HG02610 (cell line): ENCODE results near the gene LEF1.

Source experiments
- ATAC-seq: cut with Tn5 transposase; IDR thresholded peaks from one replicate; pipeline ENCODE4 v1.9.1; 2021; ENCODE audit warnings: mild to moderate bottlenecking, moderate library complexity; ENCODE audit not compliant: unreplicated experiment

LEF1 gene

DNA sequence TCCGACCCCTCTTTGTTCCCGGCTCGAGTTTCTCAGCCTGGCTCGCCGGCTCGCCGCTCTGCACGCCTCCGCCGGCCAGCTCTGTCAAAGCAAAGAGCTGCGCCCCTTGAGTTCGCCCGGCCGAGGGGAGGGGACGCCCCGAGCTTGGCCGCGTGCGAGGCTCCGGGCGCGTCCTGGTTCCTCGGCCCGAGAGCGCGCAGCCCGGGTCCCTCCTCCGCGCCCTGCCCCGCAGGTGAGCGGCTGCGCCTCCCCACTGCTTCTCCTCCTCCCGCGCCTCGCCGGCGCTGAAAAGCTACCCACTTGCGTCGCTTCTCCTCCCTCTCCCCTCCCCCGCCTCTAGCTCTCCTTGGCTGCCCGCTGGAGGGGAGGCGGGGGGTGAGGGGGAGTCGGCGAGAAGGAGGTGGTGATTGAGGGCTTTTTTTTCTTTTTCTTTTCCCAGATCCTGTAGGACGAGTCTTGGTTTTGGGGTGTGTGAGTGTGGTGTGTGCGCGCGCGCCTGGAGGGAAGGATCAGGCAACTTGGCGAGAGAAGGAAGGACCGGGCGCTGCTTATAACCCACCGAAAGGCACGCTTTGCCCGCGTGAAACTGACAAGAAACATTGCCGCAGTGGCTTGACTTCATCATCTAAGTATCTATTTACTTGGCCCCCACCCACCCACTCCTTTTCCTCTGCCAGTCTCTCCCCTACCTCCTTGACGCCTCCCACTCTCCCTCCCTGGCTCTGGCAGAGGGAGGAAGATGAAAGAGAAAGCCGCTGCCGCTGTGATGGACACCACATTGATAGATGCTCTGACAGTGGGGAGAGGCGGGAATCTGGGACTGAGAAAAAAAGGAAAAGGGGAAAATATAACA, at the start of gene LEF1:
Gene LEF1 (minus strand): TSS at position 262 of the 853 bp plus-strand sequence. CDS start 1,165 bp downstream, outside the sequence.
- ATAC-seq, result peak; percentile 30

DNA sequence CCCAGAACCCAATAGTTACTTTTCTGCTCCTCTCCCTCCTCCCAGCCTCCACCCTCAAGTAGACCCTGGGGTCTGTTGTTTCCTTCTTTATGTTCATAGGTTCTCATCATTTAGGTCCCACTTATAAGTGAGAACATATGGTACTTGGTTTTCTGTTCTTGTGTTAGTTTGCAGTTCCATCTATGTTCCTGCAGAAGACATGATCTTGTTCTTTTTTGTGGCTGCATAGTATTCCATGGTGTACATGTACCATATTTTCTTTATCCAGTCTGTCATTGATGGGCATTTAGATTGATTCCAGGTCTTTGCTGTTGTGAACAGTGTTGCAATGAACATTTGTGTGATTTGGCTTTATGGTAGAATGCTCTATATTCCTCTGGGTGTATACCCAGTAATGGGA, 47.8 kb upstream of the LEF1 start:
- ATAC-seq, result no peak

DNA sequence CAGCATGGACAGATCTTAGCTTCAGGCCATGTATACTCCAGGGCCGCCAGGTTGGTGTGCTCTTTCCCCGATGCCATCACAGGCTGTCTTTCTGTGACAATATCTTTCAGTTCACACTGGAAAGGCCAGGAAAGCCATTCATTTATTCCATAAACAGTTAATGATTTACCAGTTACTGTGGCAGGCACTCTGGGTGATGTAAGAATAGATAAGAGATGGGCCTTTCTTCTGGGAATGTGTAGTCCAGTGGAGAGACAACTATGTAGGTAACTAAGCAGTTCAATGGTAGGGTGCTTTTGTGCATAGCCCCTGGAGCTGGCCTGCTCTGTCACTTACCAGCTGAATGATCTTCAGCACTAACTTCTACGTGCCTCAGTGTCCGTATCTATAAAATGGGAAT, 46.3 kb upstream of the LEF1 start:
- no peak for ATAC-seq

DNA sequence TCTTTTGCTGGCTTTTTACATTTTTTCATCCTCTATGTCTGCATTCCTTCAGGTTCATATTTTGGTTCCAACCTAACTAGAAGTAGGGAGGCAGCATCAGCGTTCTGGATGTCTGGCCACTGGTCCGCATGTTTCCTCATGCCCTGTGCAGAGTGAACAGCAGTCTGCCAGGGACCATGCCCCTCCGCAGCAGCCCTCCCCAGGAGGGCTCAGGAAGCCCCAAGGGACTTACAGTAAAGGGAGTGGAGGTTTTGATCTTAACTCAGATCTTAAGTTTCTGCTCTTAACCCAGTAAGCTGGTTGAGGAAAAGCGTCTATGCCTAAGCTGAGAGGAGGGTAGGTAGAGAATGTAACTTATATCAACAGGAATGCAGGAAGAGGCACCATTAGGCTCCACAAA, 45.0 kb upstream of the LEF1 start:
- ATAC-seq, result no peak

DNA sequence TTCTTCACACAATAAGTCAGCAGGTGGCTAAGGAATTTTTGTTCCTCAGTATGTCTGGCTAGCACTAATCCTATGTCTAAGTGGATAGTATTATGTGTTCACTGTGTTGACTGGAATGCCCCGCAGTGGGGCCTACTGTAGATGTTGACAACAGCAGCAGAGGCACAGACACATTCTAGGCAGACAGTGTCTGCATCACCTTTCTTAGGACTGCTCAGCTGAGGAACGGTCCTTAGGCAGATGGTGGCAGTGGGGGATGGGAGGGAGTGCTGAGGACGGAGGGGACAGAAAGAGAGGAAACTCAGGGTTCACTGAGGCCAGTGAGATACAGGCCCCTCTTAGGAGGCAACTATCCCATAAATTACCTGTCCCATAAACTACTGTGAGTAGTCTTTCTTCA, 44.6 kb upstream of the LEF1 start:
- no peak for ATAC-seq

DNA sequence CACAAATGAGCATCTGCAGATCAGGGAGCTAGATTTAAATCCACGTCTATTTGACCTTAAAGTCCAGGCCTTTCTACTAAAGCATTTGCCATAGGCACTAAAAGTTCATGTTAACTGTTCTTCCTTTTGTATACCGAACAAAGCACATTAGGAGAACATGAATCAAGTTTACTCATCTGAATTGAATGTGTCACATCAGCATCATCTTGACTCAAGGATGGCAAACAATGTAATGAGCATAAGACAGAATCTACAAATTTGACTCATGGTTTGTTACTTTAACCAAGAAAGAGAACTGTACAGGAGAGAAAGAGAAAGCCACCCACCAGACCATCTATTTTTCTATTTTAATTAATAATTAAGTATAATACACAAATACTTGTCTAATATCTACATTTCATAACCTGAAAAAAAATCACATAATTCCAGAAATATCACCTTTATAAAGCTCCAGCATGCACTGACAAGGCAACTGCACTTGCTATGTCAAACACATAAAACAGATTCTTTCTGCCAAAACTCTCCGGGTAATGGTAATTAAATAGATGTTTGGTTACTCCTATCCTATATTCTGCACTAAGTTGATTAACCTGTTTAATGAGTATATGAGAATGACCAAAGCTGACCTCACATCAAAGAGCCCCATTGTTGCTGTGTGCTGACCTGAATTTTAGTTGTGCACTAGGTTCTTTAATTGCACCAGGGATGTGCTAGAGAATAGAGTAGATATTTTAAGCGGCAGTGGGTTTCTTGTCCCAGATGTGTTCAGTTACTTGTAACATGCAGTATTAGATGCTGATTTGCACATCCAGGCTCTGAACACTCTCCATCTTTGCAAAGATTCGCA, 42.5 kb upstream of the LEF1 start:
- no peak for ATAC-seq

DNA sequence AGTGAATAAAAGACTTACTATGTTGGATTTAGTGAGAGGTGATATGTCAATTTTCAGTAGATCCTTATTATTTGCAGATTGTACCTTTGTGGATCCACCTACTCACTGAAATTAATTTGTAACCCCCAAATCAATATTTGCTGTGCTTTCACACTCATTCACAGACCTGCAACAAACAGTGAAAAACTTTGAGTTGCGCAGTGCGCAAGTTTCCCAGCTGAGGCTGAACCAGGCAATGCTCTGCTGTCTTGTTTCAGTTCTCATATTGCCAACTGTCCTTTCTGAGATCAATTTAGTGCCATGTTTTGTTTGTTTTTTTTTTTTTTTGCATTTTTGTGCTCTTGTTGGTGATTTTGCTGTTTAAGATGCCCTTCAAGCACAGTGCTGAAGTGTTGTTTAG, 40.8 kb upstream of the LEF1 start:
- no peak for ATAC-seq

DNA sequence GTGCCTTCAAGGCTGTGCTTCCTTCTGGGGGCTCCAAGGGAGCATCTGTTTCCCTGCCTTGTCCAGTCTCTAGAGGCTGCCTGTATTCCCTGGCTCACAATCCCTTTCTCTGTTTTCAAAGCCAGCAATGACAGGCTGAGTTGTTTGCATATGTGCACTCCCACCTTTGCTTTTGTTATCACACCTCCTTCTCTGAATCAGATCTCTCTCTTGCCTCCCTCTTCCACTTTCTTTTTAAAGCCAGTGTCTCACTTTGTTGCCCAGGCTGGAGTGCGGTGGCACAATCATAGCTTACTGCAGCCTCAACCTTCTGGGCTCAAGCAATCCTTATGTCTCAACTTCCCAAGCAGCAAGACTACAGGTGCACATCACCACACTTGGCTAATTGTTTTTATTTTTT, 37.1 kb upstream of the LEF1 start:
- ATAC-seq, result no peak

DNA sequence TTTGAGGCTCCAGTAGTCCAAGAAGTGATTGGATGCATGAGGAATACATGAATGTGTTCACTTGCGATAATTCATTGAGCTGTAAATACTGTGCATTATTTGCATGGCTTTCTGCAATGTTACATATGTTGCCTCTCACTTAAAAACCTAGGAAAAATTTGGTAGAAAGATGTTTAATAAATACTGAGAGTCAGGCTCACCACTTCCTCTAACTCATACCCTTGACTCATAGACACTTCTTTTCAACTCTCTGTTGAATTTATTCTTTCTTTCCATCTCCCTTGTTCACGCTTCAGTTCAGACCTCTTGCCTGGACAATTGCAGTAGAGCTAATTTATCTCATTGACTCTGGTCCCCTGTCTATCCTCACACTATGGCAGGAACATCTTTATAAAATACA, 35.8 kb upstream of the LEF1 start:
- no peak for ATAC-seq

DNA sequence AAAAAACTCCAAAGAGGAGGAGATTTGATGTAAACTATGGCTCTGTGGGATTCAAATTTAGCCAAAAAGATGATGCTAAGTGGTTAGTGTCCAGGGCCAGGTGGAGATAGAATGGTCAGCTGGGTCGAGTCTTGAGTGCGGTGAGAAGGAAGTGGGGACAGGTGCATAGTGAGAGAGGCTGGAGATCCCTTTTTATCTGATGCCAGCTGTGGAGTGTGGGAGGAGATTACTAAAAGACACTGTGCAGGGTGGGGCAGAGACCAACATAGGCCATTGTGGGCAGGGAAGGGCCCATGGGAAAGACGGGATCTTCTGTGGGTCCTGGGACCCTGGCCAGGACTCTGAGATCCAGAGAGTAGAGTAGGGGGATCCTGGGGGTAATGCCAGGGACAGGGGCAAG, 34.6 kb upstream of the LEF1 start:
- no peak for ATAC-seq

DNA sequence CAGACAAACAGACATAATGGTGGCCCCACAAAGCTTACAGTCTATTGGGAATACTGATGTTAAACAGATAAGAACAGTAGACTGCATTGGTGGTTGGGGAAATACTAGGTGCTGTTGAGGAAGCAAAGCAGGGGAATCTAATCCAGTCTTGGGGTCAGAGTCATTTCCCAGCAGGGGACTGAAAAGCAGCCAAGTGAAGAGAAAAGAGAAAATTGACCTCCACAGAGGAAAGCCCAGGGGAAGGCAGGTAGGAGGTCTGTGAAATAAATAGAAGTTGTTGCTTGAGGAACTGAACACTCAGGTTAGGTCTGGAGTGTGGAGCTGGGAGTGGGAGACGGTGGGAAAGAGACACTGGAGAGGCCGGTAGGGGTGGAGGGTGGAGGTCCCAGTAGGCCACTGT, 33.0 kb upstream of the LEF1 start:
- ATAC-seq, result no peak

DNA sequence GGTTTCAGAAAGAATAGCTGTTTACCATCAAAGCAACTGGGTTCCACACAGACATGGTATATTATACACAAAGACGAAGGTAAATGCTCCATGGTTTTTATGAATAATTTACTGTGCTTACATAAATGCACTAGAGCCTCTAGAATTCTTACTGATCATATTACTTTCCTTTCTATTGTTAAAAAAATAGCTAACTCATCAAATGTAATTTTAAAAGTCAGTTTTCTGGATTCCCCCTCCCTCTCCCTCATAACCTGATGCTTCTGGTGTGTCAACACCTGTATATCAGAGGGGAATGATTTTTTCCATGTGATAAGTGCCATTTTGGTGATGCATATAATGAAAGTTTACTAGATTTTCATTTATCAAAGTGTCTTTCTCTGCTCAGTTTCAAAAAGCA, 31.1 kb upstream of the LEF1 start:
- no peak for ATAC-seq

DNA sequence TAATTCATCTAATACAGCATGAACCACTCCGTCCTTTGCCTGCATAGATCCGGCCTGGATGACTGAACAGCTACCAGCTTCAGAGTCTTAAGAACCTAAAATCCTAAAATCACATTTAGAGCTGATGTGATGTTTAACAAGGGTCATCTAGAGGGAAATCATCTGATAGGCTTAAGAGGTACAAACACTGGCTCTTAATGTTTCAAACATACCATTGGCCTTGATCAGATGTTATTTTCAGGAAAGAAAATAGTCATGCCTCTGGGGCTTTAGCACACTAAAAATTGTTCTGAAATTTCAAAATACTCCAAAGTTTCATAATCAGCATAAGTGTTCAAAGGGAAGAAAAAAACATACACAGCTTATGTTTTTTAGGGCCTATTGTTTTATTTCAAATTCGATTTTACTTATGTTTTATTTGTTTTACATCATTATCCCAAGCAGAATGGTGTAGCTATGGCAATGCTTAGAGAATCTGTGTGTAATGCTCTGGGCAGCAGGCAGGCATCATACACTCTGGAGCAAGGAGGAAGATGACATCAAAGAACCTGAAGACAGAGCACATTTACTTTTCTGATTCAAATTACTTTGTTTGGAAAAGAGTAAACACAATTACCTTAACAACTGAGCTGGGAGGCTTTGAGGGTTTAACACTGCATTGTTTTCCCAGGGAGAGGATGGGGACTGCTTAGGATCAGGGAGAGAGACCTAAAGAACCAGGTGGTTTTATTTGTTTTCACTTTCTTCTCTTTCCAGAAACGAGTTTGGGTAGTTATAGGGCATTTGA, 25.3 kb upstream of the LEF1 start:
- ATAC-seq, result no peak

DNA sequence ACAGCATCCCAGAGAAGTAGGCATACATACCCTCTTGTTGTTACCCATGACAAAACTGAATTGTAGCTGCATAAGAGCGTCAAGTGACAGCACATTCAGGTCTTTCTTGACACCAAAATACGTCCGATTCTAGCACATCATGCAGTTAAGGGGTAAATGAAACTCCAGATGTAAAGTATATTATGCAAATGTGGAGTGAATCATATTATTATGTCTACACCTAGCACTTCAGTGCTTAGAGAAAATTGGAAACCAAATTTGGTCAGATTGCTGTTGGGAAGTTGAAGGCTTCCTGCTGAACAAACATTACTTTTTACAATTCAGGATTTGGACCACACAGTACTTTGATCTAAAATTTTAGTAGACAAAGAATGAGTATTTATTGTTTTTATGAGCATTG, 24.2 kb upstream of the LEF1 start:
- ATAC-seq, result no peak

DNA sequence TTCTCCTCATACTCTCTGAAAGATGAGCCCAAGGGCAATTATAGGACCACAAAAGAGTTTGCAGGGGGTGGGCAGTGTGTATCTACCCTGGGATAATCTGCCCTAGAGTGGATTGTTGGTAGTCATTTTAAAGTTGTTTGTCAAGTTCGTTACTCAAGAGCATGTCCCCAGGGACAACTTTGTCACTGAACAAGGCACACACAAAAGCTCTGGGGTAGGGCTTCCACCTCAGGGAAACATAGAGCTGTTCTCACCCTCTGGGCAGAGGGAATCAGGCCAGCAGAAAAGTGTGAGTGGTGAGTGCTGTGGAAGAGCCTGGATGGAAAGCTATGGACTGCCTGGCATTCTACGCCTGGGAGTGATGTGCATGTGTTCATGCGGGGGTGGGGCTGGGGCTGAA, 23.3 kb upstream of the LEF1 start:
- no peak for ATAC-seq

DNA sequence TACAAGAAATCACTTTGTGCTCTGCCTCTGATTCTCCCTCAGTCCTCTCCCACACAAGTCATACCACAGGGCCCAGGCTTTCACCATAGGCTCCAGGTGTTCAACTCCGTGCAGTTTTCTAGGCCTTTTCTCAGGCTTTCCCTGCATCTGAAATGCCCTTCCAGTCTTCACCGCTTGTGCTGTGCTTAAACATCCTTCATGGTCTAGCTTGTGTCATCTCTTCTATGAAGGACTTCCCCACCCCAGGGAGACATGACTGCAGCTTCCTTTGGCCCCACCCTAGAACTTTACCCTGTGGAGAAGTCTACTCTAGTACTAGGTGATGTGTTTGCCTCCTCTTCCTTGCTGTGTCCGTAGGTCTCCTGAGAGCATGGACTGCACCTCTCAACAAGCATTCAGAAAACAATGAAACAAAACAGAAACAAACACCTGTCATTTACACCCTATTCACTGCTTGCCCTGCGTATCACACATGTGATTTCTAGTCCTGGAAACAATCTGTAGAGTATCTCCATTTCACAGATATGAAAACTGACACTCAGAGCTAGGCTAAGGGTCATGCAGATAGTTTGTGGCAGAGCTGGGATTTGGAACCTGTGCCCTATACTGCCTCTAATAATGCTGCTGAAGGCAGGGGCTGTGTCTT, 22.7 kb upstream of the LEF1 start:
- no peak for ATAC-seq

DNA sequence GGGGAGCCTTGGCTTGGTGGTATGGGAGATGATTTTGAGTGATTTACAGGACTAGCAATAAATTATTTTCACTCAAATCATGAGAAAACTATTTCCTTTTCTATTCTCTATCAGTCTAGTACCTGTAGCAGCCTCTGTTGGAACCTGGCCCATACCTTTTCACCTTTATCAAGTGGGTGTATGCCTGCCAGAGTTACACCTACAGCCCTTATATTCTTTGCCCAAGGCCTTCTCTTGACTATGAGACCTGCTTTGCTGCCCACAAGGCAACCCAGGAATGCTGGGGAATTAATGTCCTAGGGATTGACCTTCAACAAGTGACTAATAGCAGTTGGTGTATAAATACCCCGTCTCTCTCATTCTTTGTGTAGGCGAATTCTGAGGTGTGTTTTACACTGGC, 20.0 kb upstream of the LEF1 start:
- no peak for ATAC-seq

DNA sequence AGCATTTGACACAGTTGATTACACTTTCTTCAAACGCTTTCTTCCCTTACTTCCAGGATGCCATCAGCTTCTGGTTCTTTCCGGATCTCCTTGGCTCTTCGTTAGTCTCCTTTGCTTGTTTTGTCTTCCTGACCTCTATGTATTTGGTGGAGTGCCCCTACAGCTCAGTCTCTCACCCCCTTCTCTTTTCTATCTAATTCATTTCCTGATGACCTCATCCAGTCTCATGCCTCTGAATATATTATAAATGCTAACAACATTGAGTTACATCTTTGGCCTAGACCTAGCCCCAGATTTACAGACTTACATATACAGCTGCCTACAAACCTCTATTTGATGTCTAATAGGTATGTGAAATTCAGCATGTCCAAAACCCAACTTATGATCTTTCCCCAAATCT, 16.5 kb upstream of the LEF1 start:
- no peak for ATAC-seq

DNA sequence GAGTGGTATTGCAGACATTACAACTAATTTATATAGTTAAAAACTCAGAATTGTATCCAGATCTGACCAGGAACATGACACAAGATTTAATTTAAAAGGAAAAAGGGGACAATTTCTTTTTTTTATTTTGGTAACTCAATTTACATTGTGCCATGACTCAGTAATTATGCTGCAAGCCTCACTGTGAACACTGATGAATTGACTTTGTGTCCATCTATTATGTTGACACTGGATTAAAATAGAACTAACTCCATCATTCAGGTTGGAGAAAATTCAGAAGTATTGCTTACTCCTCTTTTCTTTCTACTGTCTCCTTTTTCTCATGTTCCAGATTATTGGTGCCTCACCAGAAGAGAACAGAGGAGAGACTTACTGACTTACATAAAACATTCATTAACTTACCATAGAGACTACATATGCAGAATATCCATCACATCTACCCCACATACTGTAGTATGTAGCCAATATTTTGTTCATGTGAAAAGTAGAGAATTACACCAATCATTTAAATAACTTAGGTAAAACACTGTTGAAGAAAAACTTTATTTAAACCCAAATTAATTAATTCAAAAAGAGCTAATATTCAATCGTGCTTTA, 15.8 kb upstream of the LEF1 start:
- no peak for ATAC-seq

DNA sequence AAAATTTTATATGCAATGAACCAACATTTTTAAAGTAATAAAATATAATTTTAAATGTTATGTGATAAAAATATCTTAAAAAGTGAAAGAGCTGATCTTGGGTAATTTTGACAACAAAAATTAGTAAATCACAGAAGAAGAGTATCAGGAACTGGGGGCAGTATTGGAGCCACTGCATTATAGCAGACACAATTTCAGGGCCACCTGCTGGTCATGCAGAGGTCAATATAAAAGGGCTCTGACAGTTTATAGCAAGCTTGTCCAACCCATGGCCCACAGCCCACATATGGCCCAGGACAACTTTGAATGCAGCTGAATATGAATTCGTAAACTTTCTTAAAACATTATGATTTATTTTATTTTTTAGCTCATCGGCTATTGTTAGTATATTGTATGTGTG, 13.0 kb upstream of the LEF1 start:
- ATAC-seq, result no peak

DNA sequence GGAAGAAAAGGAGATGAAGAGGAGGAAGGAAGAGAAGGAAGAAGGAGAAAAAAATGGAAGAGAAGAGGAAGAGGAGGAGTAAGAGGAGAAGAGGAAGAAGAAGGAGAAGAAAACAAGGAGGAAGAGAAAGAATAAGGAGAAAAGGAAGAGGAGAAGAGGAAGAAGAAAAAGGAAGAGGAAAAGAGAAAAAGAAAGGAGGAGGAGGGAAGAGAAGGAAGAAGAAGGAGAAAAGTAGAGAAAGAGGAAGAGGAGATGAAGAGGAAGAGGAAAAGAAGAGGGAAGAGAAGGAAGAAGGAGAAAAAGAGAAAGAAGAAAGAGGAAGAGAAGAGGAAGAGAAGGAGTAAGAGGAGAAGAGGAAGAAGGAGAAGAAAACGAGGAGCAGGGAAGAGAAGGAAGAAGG, 11.8 kb upstream of the LEF1 start:
- no peak for ATAC-seq
